ENCODE data around the gene MARVELD1.

GRCh38 chr10:97690133-97690532, 23.4 kb upstream of the MARVELD1 start:
- TF ChIP-seq, protein P1, sequence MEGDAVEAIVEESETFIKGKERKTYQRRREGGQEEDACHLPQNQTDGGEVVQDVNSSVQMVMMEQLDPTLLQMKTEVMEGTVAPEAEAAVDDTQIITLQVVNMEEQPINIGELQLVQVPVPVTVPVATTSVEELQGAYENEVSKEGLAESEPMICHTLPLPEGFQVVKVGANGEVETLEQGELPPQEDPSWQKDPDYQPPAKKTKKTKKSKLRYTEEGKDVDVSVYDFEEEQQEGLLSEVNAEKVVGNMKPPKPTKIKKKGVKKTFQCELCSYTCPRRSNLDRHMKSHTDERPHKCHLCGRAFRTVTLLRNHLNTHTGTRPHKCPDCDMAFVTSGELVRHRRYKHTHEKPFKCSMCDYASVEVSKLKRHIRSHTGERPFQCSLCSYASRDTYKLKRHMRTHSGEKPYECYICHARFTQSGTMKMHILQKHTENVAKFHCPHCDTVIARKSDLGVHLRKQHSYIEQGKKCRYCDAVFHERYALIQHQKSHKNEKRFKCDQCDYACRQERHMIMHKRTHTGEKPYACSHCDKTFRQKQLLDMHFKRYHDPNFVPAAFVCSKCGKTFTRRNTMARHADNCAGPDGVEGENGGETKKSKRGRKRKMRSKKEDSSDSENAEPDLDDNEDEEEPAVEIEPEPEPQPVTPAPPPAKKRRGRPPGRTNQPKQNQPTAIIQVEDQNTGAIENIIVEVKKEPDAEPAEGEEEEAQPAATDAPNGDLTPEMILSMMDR (conservative IDR thresholded peaks at IDR 0.05), result no peak
- no peak for TF ChIP-seq EZH2 (IDR thresholded peaks at IDR 0.05; ENCODE audit: low read depth)

Data from PC-9 (cell line).